Measurements from ENCODE around the gene UQCRQ. TPM values are rescaled to one million over a fixed set of nuclear protein-coding genes. Genes with fewer than 3 reads are reported as not detected.

Gene UQCRQ
- total and polyA plus RNA-seq, 9 of the 15 experiments (the other 6 are each of a cell fraction or from before 2014, with no cell fraction given), result 235 to 2,421 (median 883) TPM

DNA sequence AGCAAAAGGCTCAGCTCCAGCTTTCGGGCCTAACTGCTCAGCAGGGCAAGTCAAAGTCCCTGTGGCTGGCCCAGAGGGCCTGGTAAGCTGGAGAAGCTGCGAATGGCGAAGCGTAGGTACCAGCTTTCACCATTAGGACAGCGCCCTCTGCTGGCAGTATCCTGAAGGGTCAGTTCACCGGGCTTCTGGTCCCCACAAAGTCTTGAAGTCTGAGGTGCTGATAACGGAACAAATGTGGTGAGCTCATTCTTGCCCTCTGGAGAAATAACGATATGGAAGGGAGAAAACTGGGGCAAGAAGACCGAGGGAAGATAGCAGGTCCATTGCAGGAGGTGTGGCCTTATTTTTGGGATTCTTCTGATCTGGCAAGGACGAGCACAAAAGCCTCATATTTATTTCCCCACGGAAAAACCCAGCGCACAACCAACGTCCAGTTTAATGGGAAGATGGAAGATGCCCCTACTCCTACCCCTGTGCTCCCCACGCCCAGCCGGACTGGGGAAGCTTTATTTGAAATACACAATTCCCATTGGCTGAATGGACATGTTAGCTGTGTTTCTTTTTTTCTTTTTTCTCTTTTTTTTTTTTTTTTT lies 46.2 kb upstream of the UQCRQ start (continued):
- TF ChIP-seq SRSF3 (IDR thresholded peaks at IDR 0.05; ENCODE audit: insufficient read depth, low read length), result no peak
- TF ChIP-seq ZNF239 (CRISPR knock-in tag; IDR thresholded peaks at IDR 0.05), result no peak
- TF ChIP-seq MTA3 (IDR thresholded peaks at IDR 0.05; ENCODE audit: borderline replicate concordance), result no peak; the same call in 1 of the 2 replicates
- TF ChIP-seq TEAD4 (IDR thresholded peaks at IDR 0.05; ENCODE audit: low read length), result peak; percentile 57
- TF ChIP-seq TEAD4 (CRISPR knock-in tag; IDR thresholded peaks at IDR 0.05; ENCODE audit: borderline replicate concordance), result no peak
- TF ChIP-seq HOXB6 (CRISPR knock-in tag; IDR thresholded peaks at IDR 0.05; ENCODE audit: borderline replicate concordance), result no peak
- TF ChIP-seq, protein P1, sequence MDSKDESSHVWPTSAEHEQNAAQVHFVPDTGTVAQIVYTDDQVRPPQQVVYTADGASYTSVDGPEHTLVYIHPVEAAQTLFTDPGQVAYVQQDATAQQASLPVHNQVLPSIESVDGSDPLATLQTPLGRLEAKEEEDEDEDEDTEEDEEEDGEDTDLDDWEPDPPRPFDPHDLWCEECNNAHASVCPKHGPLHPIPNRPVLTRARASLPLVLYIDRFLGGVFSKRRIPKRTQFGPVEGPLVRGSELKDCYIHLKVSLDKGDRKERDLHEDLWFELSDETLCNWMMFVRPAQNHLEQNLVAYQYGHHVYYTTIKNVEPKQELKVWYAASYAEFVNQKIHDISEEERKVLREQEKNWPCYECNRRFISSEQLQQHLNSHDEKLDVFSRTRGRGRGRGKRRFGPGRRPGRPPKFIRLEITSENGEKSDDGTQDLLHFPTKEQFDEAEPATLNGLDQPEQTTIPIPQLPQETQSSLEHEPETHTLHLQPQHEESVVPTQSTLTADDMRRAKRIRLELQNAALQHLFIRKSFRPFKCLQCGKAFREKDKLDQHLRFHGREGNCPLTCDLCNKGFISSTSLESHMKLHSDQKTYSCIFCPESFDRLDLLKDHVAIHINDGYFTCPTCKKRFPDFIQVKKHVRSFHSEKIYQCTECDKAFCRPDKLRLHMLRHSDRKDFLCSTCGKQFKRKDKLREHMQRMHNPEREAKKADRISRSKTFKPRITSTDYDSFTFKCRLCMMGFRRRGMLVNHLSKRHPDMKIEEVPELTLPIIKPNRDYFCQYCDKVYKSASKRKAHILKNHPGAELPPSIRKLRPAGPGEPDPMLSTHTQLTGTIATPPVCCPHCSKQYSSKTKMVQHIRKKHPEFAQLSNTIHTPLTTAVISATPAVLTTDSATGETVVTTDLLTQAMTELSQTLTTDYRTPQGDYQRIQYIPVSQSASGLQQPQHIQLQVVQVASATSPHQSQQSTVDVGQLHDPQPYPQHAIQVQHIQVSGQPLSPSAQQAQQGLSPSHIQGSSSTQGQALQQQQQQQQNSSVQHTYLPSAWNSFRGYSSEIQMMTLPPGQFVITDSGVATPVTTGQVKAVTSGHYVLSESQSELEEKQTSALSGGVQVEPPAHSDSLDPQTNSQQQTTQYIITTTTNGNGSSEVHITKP (IDR thresholded peaks at IDR 0.05; ENCODE audit: partially characterized antibody), result peak; percentile 29
- no peak for TF ChIP-seq CHD1 (IDR thresholded peaks at IDR 0.05; ENCODE audit: low read length)
- no peak for TF ChIP-seq ZNF57 (CRISPR knock-in tag; IDR thresholded peaks at IDR 0.05)
- TF ChIP-seq ILF3 (IDR thresholded peaks at IDR 0.05; ENCODE audit: borderline replicate concordance), result no peak
- peak; percentile 90 for TF ChIP-seq ZNF134 (CRISPR knock-in tag; conservative IDR thresholded peaks at IDR 0.05)
- no peak for TF ChIP-seq KDM4B (IDR thresholded peaks at IDR 0.05; ENCODE audit: borderline replicate concordance in 2 of 2, low read depth in 1 of 2)
- no peak for TF ChIP-seq ARHGAP35 (IDR thresholded peaks at IDR 0.05; ENCODE audit: partially characterized antibody)
- no peak for TF ChIP-seq NFIX (CRISPR knock-in tag; IDR thresholded peaks at IDR 0.05; ENCODE audit: low read depth)
- TF ChIP-seq KAT7 (CRISPR knock-in tag; IDR thresholded peaks at IDR 0.05; ENCODE audit: borderline replicate concordance), result peak; percentile 37; the same call in 1 of the 2 replicates
- no peak for TF ChIP-seq KLF13 (tag; IDR thresholded peaks at IDR 0.05; ENCODE audit: borderline replicate concordance, low read depth)
- TF ChIP-seq, protein P2, sequence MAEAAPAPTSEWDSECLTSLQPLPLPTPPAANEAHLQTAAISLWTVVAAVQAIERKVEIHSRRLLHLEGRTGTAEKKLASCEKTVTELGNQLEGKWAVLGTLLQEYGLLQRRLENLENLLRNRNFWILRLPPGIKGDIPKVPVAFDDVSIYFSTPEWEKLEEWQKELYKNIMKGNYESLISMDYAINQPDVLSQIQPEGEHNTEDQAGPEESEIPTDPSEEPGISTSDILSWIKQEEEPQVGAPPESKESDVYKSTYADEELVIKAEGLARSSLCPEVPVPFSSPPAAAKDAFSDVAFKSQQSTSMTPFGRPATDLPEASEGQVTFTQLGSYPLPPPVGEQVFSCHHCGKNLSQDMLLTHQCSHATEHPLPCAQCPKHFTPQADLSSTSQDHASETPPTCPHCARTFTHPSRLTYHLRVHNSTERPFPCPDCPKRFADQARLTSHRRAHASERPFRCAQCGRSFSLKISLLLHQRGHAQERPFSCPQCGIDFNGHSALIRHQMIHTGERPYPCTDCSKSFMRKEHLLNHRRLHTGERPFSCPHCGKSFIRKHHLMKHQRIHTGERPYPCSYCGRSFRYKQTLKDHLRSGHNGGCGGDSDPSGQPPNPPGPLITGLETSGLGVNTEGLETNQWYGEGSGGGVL (CRISPR knock-in tag; IDR thresholded peaks at IDR 0.05), result no peak
- peak; percentile 75 for TF ChIP-seq JUND (IDR thresholded peaks at IDR 0.05; ENCODE audit: borderline replicate concordance, low read depth, low read length)
- peak; percentile 79; the same call in 2 of the 3 replicates for TF ChIP-seq JUND (tag; IDR thresholded peaks at IDR 0.05; ENCODE audit: borderline replicate concordance, low read depth, low read length)
- TF ChIP-seq ZNF384 (IDR thresholded peaks at IDR 0.05; ENCODE audit: low read depth, low read length), result no peak
- TF ChIP-seq CREB1 (IDR thresholded peaks at IDR 0.05), result no peak
- no peak for TF ChIP-seq CREB1 (CRISPR knock-in tag; IDR thresholded peaks at IDR 0.05)
